ENCODE data around the gene GPR176. TPM values are rescaled to one million over a fixed set of nuclear protein-coding genes. Genes with fewer than 3 reads are reported as not detected.

GPR176 gene
- total and polyA plus RNA-seq, 4 donors, result 18.2 to 73.6 (median 31.1) TPM

- intact Hi-C loops (cut with DNase I), result no loop called here
- ATAC-seq (ENCODE audit: low FRiP score) (peak; percentile 66), DNase-seq (no peak)
- Histone ChIP-seq H3K36me3 (ENCODE audit: control insufficient read depth in 1 of 2, insufficient read depth in 2 of 2, low read length in 1 of 2) (no peaks in the 10 kb centered on the region), H3K27ac (ENCODE audit: low read depth in 1 of 2, low read length in 2 of 2) (no peak overlapping the region), H3K4me1 (ENCODE audit: control insufficient read depth in 1 of 2, insufficient read depth in 2 of 2, low read length in 2 of 2) (peaks cover 0 to 3% of the 10 kb centered on the region in 2 donors), H3K4me3 (ENCODE audit: low read length in 2 of 2) (no peak overlapping the region), H3K27me3 (ENCODE audit: control insufficient read depth in 1 of 2, insufficient read depth in 2 of 2, low read length in 1 of 2) (no peaks in the 10 kb centered on the region), H3K9me3 (ENCODE audit: control insufficient read depth, low read length) (no peaks in the 10 kb centered on the region)
- 75 to 81% methylated on average over 8 of the region's 8 CpGs for WGBS, 2 donors
Observed at GRCh38 chr15:39770748-39771689, 149.0 kb downstream of the GPR176 start.

- H3K27me3 ChIP-seq (ENCODE audit: control insufficient read depth in 1 of 2, insufficient read depth in 2 of 2, low read length in 1 of 2), result no peaks in the 10 kb centered on the region
- intact Hi-C loops (cut with DNase I), result no loop called here
- no peak for ATAC-seq (ENCODE audit: low FRiP score)
- WGBS, 2 donors, result 95 to 97% methylated on average over 5 of the region's 5 CpGs
- no peak for DNase-seq
- H3K9me3 ChIP-seq (ENCODE audit: control insufficient read depth, low read length), result no peaks in the 10 kb centered on the region
- H3K36me3 ChIP-seq (ENCODE audit: control insufficient read depth in 1 of 2, insufficient read depth in 2 of 2, low read length in 1 of 2), result no peaks in the 10 kb centered on the region
- H3K27ac ChIP-seq (ENCODE audit: low read depth in 1 of 2, low read length in 2 of 2), result no peak overlapping the region
- no peak overlapping the region for H3K4me3 ChIP-seq (ENCODE audit: low read length in 2 of 2)
- peaks cover 0 to 3% of the 10 kb centered on the region in 2 donors for H3K4me1 ChIP-seq (ENCODE audit: control insufficient read depth in 1 of 2, insufficient read depth in 2 of 2, low read length in 2 of 2)
Observed at GRCh38 chr15:39767921-39768320, 152.1 kb downstream of the GPR176 start.

- intact Hi-C loops (cut with DNase I), result no loop called here
- Histone ChIP-seq H3K9me3 (ENCODE audit: control insufficient read depth, low read length) (no peaks in the 10 kb centered on the region), H3K4me1 (ENCODE audit: control insufficient read depth in 1 of 2, insufficient read depth in 2 of 2, low read length in 2 of 2) (no peaks in the 10 kb centered on the region), H3K4me3 (ENCODE audit: low read length in 2 of 2) (no peak overlapping the region), H3K27me3 (ENCODE audit: control insufficient read depth in 1 of 2, insufficient read depth in 2 of 2, low read length in 1 of 2) (no peaks in the 10 kb centered on the region), H3K36me3 (ENCODE audit: control insufficient read depth in 1 of 2, insufficient read depth in 2 of 2, low read length in 1 of 2) (no peaks in the 10 kb centered on the region), H3K27ac (ENCODE audit: low read depth in 1 of 2, low read length in 2 of 2) (no peak overlapping the region)
- DNase-seq (no peak), ATAC-seq (ENCODE audit: low FRiP score) (no peak)
- WGBS, 2 donors, result 44 to 54% methylated on average over 2 of the region's 2 CpGs
Observed at GRCh38 chr15:39761006-39761405, 159.1 kb downstream of the GPR176 start.

- no peak for DNase-seq
- H3K27me3 ChIP-seq (ENCODE audit: control insufficient read depth in 1 of 2, insufficient read depth in 2 of 2, low read length in 1 of 2), result no peaks in the 10 kb centered on the region
- H3K4me3 ChIP-seq (ENCODE audit: low read length in 2 of 2), result no peak overlapping the region
- H3K4me1 ChIP-seq (ENCODE audit: control insufficient read depth in 1 of 2, insufficient read depth in 2 of 2, low read length in 2 of 2), result no peaks in the 10 kb centered on the region
- intact Hi-C loops (cut with DNase I), result loop anchor here (2.0 to 10.0 kb wide), 3 partner anchors 70 to 942 kb away; no protein-coding TSS in a partner anchor
- H3K9me3 ChIP-seq (ENCODE audit: control insufficient read depth, low read length), result no peaks in the 10 kb centered on the region
- H3K27ac ChIP-seq (ENCODE audit: low read depth in 1 of 2, low read length in 2 of 2), result no peak overlapping the region
- H3K36me3 ChIP-seq (ENCODE audit: control insufficient read depth in 1 of 2, insufficient read depth in 2 of 2, low read length in 1 of 2), result no peaks in the 10 kb centered on the region
- ATAC-seq (ENCODE audit: low FRiP score), result no peak
- 49 to 50% methylated on average over 2 of the region's 2 CpGs for WGBS, 2 donors
Observed at GRCh38 chr15:39756806-39757522, 163.1 kb downstream of the GPR176 start.

GRCh38 chr15:39752991-39753390 is 167.1 kb downstream of the GPR176 start:
- intact Hi-C loops (cut with DNase I), result loop anchor here (10.0 kb wide), 1 partner anchor 938 kb away; no protein-coding TSS in a partner anchor
- no peaks in the 10 kb centered on the region for H3K9me3 ChIP-seq (ENCODE audit: control insufficient read depth, low read length)
- no peaks in the 10 kb centered on the region for H3K4me1 ChIP-seq (ENCODE audit: control insufficient read depth in 1 of 2, insufficient read depth in 2 of 2, low read length in 2 of 2)
- 74 to 89% methylated on average over 1 of the region's 1 CpG for WGBS, 2 donors
- H3K27me3 ChIP-seq (ENCODE audit: control insufficient read depth in 1 of 2, insufficient read depth in 2 of 2, low read length in 1 of 2), result no peaks in the 10 kb centered on the region
- H3K27ac ChIP-seq (ENCODE audit: low read depth in 1 of 2, low read length in 2 of 2), result no peak overlapping the region
- no peak overlapping the region for H3K4me3 ChIP-seq (ENCODE audit: low read length in 2 of 2)
- DNase-seq (no peak), ATAC-seq (ENCODE audit: low FRiP score) (no peak)
- no peaks in the 10 kb centered on the region for H3K36me3 ChIP-seq (ENCODE audit: control insufficient read depth in 1 of 2, insufficient read depth in 2 of 2, low read length in 1 of 2)

GRCh38 chr15:39752246-39752645 is 167.8 kb downstream of the GPR176 start:
- Histone ChIP-seq H3K4me1 (ENCODE audit: control insufficient read depth in 1 of 2, insufficient read depth in 2 of 2, low read length in 2 of 2) (no peaks in the 10 kb centered on the region), H3K4me3 (ENCODE audit: low read length in 2 of 2) (no peak overlapping the region), H3K27ac (ENCODE audit: low read depth in 1 of 2, low read length in 2 of 2) (no peak overlapping the region), H3K9me3 (ENCODE audit: control insufficient read depth, low read length) (no peaks in the 10 kb centered on the region), H3K36me3 (ENCODE audit: control insufficient read depth in 1 of 2, insufficient read depth in 2 of 2, low read length in 1 of 2) (no peaks in the 10 kb centered on the region), H3K27me3 (ENCODE audit: control insufficient read depth in 1 of 2, insufficient read depth in 2 of 2, low read length in 1 of 2) (no peaks in the 10 kb centered on the region)
- DNase-seq (no peak), ATAC-seq (ENCODE audit: low FRiP score) (no peak)
- intact Hi-C loops (cut with DNase I), result loop anchor here (10.0 kb wide), 1 partner anchor 937 kb away; no protein-coding TSS in a partner anchor

Other genes with a start within 250 kb of the GPR176 start
- 1 to 10 TPM; 1.2 TPM for gene FSIP1, start 137.4 kb downstream of the GPR176 start, total RNA-seq
- 1 to 10 TPM in 1 of 2 donors, not detected in 1; 1.2 TPM for gene FSIP1, start 137.4 kb downstream of the GPR176 start, polyA plus RNA-seq
- gene EIF2AK4, start 13.8 kb upstream of the GPR176 start, total RNA-seq, result 10 to 100 TPM; 26.9 to 30.8 TPM
- gene EIF2AK4, start 13.8 kb upstream of the GPR176 start, polyA plus RNA-seq, result 10 to 100 TPM; 20.4 to 21.5 TPM
- 100 to 1,000 TPM; 154 to 161 TPM for gene SRP14, start 118.9 kb upstream of the GPR176 start, total RNA-seq
- gene SRP14, start 118.9 kb upstream of the GPR176 start, polyA plus RNA-seq, result 100 to 1,000 TPM; 367 to 437 TPM
- 10 to 100 TPM in 1 of 2 donors, 1 to 10 TPM in 1; 6.0 to 17.3 TPM for gene BMF, start 188.6 kb upstream of the GPR176 start, total RNA-seq
- gene BMF, start 188.6 kb upstream of the GPR176 start, polyA plus RNA-seq, result 1 to 10 TPM; 4.3 to 5.6 TPM
- gene BUB1B, start 240.8 kb upstream of the GPR176 start, total RNA-seq, result 1 to 10 TPM in 1 of 2 donors, under 1 TPM in 1; 0.84 to 5.0 TPM
- gene BUB1B, start 240.8 kb upstream of the GPR176 start, polyA plus RNA-seq, result 1 to 10 TPM in 1 of 2 donors, under 1 TPM in 1; 0.51 to 3.0 TPM

Data from aorta (tissue), 5 donors.